ENCODE measurements around the gene FXYD6.

DNA sequence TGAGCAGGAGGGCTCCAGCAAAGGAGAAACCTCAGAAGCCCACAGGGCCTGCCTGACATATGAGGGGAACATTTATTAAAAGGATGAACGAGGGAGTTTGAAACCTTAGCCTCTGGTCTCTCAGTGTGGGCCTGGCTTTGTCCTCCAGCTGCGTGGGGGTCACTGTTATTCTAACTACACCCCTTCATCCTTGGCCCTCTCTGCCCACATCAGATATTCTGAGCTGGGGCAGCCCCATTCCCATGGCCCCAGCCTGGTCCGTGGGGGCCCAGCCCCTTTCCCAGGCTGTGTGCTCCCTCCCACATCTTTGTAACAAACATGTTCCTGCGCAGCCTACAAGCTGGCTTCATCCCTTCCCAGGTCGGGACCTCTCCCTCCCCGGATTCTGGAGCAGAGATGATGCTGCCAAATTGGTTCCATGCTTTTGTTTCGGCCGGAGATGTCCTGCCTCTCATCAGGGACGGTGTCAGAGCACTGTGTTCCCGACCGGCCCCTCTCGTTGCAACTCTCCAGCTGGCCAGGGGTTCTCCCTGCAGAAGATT, 4.0 kb downstream of the FXYD6 start:
- TF ChIP-seq, protein P1, sequence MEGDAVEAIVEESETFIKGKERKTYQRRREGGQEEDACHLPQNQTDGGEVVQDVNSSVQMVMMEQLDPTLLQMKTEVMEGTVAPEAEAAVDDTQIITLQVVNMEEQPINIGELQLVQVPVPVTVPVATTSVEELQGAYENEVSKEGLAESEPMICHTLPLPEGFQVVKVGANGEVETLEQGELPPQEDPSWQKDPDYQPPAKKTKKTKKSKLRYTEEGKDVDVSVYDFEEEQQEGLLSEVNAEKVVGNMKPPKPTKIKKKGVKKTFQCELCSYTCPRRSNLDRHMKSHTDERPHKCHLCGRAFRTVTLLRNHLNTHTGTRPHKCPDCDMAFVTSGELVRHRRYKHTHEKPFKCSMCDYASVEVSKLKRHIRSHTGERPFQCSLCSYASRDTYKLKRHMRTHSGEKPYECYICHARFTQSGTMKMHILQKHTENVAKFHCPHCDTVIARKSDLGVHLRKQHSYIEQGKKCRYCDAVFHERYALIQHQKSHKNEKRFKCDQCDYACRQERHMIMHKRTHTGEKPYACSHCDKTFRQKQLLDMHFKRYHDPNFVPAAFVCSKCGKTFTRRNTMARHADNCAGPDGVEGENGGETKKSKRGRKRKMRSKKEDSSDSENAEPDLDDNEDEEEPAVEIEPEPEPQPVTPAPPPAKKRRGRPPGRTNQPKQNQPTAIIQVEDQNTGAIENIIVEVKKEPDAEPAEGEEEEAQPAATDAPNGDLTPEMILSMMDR (IDR thresholded peaks at IDR 0.05): no peak
- TF ChIP-seq POLR2A (IDR thresholded peaks at IDR 0.05) (no peak), EP300 (IDR thresholded peaks at IDR 0.05) (peak in 2 of 4 donors; percentile 34 to 63), POLR2AphosphoS5 (IDR thresholded peaks at IDR 0.05) (peak; percentile 33 to 79 (median 72))

Measured in sigmoid colon (tissue), 4 donors.